ENCODE measurements around the gene ADRA2C. TPM values are rescaled to one million over a fixed set of nuclear protein-coding genes. Genes with fewer than 3 reads are reported as not detected.

Gene ADRA2C
- total RNA-seq, 1 experiment from 2014 or later, result 23.5 TPM

- H3K27ac ChIP-seq (ENCODE audit: low read length), result no peak overlapping the region
- no peak overlapping the region for H3K4me3 ChIP-seq (ENCODE audit: low read depth in 2 of 2, low read length in 2 of 2)
- CTCF ChIA-PET, result no interaction called here
- peaks cover 17% of the 10 kb centered on the region for H3K4me1 ChIP-seq (ENCODE audit: control insufficient read depth, insufficient read depth, low read length)
- no peaks in the 10 kb centered on the region for H3K9me3 ChIP-seq (ENCODE audit: control insufficient read depth, insufficient read depth, low read depth, low read length)
- POLR2A ChIA-PET, result no interaction called here
- no TSS peak for BruUV-seq (replicated peaks)
- ATAC-seq, result no peak
- H3K36me3 ChIP-seq (ENCODE audit: control insufficient read depth, insufficient read depth, low read length), result no peaks in the 10 kb centered on the region
- in situ Hi-C loops (cut with HindIII; ENCODE audit: low pct_unique_long_range_greater_than_20kb, low sequenced_read_pairs), result no loop called here
- DNase-seq (ENCODE audit: low read depth, low spot score), result no peak
- intact Hi-C loops (cut with micrococcal nuclease; ENCODE audit: unreplicated experiment), result no loop called here
- TF ChIP-seq POLR2AphosphoS5 (IDR thresholded peaks at IDR 0.05; ENCODE audit: low read depth, low read length), result no peak
- no peak for TF ChIP-seq CTCF (IDR thresholded peaks at IDR 0.05)
- no peak for TF ChIP-seq REST (IDR thresholded peaks at IDR 0.05; ENCODE audit: insufficient read depth in 1 of 2, low read depth in 2 of 2, low read length in 1 of 2)
- no peak for TF ChIP-seq SIN3A (IDR thresholded peaks at IDR 0.05; ENCODE audit: borderline replicate concordance, insufficient read depth, low read depth, low read length)
- no peak for TF ChIP-seq TCF7L2 (IDR thresholded peaks at IDR 0.05; ENCODE audit: low read depth, low read length)
- H3K27me3 ChIP-seq (ENCODE audit: control insufficient read depth, insufficient read depth, low read length), result no peaks in the 10 kb centered on the region
Observed at GRCh38 chr4:3768842-3769641, 2.9 kb downstream of the ADRA2C start.

- ChIA-PET CTCF (no interaction called here), POLR2A (no interaction called here)
- Histone ChIP-seq H3K4me1 (ENCODE audit: control insufficient read depth, insufficient read depth, low read length) (peaks cover 17% of the 10 kb centered on the region), H3K27ac (ENCODE audit: low read length) (no peak overlapping the region), H3K9me3 (ENCODE audit: control insufficient read depth, insufficient read depth, low read depth, low read length) (no peaks in the 10 kb centered on the region), H3K27me3 (ENCODE audit: control insufficient read depth, insufficient read depth, low read length) (no peaks in the 10 kb centered on the region), H3K4me3 (ENCODE audit: low read depth in 2 of 2, low read length in 2 of 2) (no peak overlapping the region), H3K36me3 (ENCODE audit: control insufficient read depth, insufficient read depth, low read length) (no peaks in the 10 kb centered on the region)
- no TSS peak for BruUV-seq (replicated peaks)
- DNase-seq (ENCODE audit: low read depth, low spot score) (no peak), ATAC-seq (no peak)
- no peak for TF ChIP-seq REST (IDR thresholded peaks at IDR 0.05; ENCODE audit: insufficient read depth in 1 of 2, low read depth in 2 of 2, low read length in 1 of 2)
- no peak for TF ChIP-seq CTCF (IDR thresholded peaks at IDR 0.05)
- TF ChIP-seq SIN3A (IDR thresholded peaks at IDR 0.05; ENCODE audit: borderline replicate concordance, insufficient read depth, low read depth, low read length), result no peak
- no peak for TF ChIP-seq POLR2AphosphoS5 (IDR thresholded peaks at IDR 0.05; ENCODE audit: low read depth, low read length)
- in situ Hi-C loops (cut with HindIII; ENCODE audit: low pct_unique_long_range_greater_than_20kb, low sequenced_read_pairs), result no loop called here
- intact Hi-C loops (cut with micrococcal nuclease; ENCODE audit: unreplicated experiment), result no loop called here
Observed at GRCh38 chr4:3769642-3770184, 3.5 kb downstream of the ADRA2C start.

Data from Panc1 (cell line).